Measurements from ENCODE around the gene APMAP.
"Not testable (repeated sequence)": the region's sequence is repeated elsewhere in the genome, so short reads cannot be mapped to it uniquely, and the experiment has no call there.

The APMAP gene

GRCh38 chr20:25007491-25008305 lies 15.1 kb upstream of the APMAP start:
- DNase-seq (ENCODE audit: low read depth, low spot score), result no peak

- DNase-seq (ENCODE audit: low read depth, low spot score), result no peak
Observed at GRCh38 chr20:25006431-25007167, 14.0 kb upstream of the APMAP start.

DNA sequence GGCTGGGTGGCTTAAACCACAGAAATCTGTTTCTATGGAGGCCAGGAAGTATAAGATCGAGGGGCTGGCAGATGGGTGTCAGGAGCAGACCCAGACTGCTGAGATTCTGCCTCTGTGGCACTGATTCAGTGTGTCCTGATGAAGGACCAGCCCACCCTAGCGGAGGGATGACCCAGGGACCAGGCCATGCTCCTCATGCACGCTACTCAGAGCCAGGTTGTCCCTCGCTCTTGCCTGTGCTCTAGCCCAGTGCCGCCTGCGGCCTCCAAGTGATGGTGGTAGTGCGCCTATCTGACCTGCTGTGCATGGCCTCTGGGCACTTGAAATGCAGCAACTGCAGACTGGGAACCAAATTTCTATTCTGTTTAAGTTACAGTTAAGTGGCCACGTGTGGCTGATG lies 13.1 kb upstream of the APMAP start:
- no peak for DNase-seq (ENCODE audit: low read depth, low spot score)

DNA sequence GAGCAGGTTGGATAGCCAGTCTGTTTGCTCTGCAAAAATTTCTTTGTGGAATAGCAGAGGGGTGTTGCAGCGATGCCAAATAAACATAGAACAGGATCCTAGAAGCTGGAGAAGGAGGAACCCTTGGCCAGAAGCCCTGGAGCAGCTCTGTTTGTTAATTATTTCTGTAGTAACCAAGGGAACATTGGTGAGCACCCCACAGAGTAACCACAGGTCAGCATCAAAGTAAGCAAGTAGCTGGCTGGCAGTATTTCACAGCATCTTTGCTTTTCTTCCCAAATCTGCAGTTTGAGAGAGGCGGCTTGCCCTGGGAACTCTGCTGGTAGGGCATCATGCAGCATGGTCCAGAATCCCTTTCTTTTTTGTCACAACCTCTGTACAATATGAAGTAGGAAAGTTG lies 12.7 kb upstream of the APMAP start:
- DNase-seq (ENCODE audit: low read depth, low spot score), result no peak

DNA sequence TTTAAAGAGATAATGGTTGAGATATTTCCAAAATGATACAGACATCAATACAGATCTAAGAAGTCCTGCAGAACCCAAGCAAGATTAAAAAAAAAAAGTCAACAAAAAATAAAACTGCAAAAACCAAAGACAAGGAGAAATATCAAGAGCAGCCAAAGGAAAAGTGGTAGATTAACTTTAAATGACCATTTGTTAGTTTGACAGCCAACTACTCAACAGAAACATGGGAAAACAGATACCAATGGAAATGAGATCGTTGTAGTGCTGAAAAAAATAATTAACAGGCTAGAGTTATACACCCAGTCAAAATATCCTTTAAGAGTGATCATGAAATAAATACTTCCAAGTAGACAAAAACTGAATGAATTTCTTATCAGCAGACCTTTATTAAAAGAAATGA lies 10.5 kb upstream of the APMAP start:
- DNase-seq (ENCODE audit: low read depth, low spot score), result no peak

DNA sequence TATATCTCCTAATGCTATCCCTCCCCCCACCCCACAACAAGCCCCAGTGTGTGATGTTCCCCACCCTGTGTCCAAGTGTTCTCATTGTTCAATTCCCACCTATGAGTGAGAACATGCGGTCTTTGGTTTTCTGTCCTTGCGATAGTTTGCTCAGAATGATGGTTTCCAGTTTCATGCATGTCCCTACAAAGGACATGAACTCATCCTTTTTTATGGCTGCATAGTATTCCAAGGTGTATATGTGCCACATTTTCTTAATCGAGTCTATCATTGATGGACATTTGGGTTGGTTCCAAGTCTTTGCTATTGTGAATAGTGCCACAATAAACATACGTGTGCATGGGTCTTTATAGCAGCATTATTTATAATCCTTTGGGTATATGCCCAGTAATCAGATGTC lies 8.8 kb upstream of the APMAP start:
- DNase-seq (ENCODE audit: low read depth, low spot score), result not testable (repeated sequence)

- DNase-seq (ENCODE audit: low read depth, low spot score), result no peak
Observed at GRCh38 chr20:25000268-25000801, 7.8 kb upstream of the APMAP start.

- no peak for DNase-seq (ENCODE audit: low read depth, low spot score)
Observed at GRCh38 chr20:24999568-24999967, 7.0 kb upstream of the APMAP start.

GRCh38 chr20:24998631-24999445 lies 6.3 kb upstream of the APMAP start:
- no peak for DNase-seq (ENCODE audit: low read depth, low spot score)

- no peak for DNase-seq (ENCODE audit: low read depth, low spot score)
Observed at GRCh38 chr20:24998121-24998520, 5.6 kb upstream of the APMAP start.

DNA sequence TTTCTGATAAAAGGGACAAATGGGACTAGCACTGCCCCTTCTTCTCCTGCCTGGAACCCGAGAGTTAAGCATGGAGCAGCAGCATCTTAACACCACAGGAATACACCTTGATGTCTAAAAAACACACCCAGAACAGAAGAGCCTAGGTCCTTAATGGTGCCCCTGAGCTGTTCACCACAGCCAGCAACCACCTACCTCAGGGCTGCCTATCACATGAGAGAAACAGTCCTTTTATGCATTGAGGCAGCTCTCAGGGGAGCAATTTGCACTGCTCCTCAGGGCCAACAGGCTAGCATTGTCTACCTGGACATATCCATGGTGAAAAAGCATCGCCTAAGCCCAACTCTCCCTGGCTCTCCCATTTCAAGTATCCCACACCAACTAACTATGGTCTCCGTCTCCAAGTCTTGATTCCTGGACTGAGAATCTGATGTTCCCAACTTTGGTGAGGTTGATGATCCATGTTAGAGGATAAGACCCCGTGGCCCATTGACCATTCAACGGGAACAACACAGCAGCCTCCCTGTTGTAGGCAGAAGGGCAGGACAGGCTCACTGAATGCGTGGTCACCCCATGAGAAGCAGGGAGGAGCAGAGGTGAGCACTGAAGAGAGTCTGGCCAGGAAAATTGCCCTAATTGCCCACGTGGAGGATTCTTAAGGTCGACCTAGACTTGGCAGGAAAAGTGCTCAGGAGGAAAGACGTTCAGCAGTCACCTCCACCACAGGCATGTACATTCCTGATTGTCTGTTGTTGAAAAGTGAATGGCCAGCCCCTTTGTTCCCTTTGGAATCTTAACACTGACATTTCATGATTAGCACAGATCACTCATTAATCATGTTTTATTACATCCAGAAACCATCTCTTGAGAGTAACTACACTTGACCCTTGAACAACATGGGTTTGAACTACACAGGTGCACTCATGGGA lies 4.2 kb upstream of the APMAP start:
- DNase-seq (ENCODE audit: low read depth, low spot score), result no peak

- DNase-seq (ENCODE audit: low read depth, low spot score), result no peak
Observed at GRCh38 chr20:24995741-24996448, 3.3 kb upstream of the APMAP start.

- DNase-seq (ENCODE audit: low read depth, low spot score), result peak; percentile 25
Observed at GRCh38 chr20:24994470-24995368, 2.2 kb upstream of the APMAP start.

DNA sequence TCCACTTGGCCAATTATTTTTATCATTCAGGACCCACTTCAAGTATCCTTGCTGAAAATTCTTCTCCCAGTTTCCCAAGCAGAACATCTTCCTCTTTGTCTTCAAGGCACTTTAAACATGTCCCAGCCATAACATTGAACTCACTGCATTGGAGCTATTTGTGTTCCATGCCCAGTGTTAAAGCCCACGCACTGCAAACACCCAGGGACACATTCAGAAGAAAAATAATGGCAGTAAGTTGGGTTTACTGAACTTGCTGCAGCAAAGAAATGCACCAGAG lies 1.6 kb upstream of the APMAP start:
- no peak for DNase-seq (ENCODE audit: low read depth, low spot score)

DNA sequence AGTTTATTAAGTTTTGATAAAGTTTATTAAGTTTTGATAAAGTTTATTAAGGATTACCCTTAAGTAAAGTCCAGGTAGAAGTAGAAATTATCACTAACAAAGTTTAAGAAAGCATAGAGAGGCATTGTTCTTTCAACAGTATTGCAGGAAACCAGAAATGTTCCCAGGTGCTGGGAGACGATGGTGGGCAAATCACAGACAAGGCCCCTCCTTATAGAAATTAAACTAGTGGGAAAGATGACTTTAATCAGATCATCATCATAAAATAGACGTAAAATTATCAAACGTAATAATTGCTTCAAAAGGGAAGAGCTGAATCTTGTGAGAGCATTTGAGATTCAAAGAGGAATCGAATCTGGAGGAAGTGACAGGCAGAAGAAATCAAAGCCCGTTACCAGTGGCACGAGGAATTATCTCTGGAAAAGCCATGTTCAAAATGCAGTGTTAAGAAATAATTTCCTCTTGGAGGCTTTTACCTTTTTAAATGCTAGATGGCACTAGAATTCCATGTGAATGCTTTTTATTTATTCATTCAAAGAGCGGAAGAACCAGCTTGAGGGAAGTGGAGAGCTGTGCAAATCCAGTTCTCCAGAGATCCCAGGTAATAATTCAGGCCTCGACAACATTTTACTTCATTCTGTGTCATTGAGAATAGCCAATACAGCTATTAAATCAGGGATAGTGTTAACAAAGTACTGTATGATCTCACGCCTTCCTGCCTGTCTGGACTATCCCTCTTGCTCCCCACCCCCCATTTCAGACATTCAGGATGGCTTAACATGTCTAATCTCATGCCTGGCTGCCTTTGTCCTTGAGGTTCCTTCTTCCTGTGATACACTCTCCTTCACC lies 1.0 kb upstream of the APMAP start:
- DNase-seq (ENCODE audit: low read depth, low spot score), result no peak

DNA sequence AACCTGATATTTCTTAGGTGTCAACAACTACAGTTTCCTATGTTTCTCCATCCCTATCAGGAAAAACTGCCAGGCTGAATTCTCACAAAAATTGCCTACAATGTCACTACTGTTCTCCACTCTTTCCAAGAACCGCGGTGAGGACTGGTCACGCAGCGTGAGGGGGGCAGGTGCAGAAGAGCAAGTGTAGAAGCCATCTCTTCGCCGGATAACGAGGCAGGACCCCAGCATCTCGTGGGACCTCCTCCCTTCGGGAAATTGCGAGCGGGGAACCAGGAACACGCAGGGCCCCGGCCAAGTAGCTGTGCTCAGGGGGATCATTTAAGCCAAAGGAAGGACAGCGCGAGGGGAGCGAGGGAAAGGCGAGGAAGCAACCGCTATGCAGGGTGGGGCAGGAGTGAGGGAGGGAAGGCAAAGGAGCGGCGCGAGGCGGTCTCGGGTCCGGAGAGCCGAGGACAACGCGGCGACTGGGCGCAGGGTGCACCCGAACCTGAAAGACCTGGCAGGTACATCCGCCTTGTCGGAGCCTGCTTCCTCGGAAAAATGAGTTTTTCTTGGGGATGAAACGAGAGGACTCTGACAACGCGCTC lies 559 bp downstream of the APMAP start:
- DNase-seq (ENCODE audit: low read depth, low spot score), result no peak

DNA sequence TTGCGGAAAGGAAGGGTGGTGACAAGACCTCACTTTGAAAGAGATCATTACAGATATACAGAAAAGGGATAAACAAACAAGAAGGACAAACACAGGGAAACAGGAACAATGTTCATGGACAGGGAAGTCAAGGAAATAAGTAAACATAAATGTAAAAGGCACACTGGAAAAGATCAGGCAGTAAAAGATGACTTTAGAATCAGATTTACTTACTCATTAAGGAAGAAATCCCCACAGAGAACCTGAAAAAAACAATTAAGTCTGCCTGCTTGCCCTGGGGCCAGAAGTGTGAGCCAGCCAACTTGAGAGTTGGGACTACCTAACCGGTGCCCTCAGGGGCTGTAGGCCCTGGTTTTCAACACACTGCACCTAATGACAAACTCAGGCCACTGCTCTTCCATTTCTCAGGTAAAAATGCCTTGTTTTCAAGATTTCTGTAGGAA lies 1.7 kb downstream of the APMAP start:
- DNase-seq (ENCODE audit: low read depth, low spot score), result no peak

GRCh38 chr20:24989162-24989561 lies 3.4 kb downstream of the APMAP start:
- DNase-seq (ENCODE audit: low read depth, low spot score), result no peak

Measured in iPS DF 19.7 (cell line).